ENCODE measurements around the gene BRD3.
"Not testable (repeated sequence)": the region's sequence is repeated elsewhere in the genome, so short reads cannot be mapped to it uniquely, and the experiment has no call there.

Gene BRD3

DNA sequence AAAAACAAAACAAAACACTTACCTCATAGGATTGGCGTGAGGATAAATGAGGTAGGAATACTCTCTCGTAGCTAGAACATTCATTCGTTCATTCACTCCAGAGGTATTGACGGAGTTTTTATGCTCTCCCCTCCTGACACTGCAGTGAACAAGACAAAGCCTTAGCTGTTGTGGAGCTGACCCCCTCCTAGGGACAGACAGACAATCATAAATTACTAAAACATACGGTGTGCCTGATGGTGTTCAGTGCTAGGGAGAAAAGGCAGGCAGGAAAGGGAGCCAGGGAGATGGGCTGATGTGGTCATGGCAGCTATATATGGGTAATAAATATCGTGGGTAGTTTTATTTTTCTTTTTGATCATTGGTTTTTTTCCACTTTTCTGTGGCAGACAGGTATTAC lies 5.7 kb upstream of the BRD3 start:
- TF ChIP-seq, protein P1, sequence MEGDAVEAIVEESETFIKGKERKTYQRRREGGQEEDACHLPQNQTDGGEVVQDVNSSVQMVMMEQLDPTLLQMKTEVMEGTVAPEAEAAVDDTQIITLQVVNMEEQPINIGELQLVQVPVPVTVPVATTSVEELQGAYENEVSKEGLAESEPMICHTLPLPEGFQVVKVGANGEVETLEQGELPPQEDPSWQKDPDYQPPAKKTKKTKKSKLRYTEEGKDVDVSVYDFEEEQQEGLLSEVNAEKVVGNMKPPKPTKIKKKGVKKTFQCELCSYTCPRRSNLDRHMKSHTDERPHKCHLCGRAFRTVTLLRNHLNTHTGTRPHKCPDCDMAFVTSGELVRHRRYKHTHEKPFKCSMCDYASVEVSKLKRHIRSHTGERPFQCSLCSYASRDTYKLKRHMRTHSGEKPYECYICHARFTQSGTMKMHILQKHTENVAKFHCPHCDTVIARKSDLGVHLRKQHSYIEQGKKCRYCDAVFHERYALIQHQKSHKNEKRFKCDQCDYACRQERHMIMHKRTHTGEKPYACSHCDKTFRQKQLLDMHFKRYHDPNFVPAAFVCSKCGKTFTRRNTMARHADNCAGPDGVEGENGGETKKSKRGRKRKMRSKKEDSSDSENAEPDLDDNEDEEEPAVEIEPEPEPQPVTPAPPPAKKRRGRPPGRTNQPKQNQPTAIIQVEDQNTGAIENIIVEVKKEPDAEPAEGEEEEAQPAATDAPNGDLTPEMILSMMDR (IDR thresholded peaks at IDR 0.05; ENCODE audit: low read depth, low read length, missing control alignments), result no peak
- in situ Hi-C loops (cut with HindIII; ENCODE audit: low sequenced_read_pairs), result no loop called here
- H3K4me3 ChIP-seq (ENCODE audit: low read depth, low read length), result no peak overlapping the region
- DNase-seq (ENCODE audit: low read depth), result no peak

DNA sequence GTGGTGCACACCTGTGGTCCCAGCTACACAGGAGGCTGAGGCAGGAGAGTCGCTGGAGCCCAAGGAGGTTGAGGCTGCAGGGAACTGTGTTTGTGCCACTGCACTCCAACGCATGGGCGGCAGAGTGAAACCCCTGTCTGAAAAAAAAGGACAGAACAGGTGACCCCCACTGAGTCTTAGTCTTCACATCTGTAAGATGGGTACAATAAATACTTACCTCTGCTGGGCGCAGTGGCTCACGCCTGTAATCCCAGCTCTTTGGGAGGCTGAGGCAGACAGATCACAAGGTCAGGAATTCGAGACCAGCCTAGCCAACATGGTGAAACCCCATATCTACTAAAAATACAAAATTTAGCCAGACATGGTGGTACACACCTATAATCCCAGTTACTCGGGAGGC lies 4.9 kb upstream of the BRD3 start:
- DNase-seq (ENCODE audit: low read depth); in situ Hi-C loops (cut with HindIII; ENCODE audit: low sequenced_read_pairs); H3K4me3 ChIP-seq (ENCODE audit: low read depth, low read length): not testable (repeated sequence)

DNA sequence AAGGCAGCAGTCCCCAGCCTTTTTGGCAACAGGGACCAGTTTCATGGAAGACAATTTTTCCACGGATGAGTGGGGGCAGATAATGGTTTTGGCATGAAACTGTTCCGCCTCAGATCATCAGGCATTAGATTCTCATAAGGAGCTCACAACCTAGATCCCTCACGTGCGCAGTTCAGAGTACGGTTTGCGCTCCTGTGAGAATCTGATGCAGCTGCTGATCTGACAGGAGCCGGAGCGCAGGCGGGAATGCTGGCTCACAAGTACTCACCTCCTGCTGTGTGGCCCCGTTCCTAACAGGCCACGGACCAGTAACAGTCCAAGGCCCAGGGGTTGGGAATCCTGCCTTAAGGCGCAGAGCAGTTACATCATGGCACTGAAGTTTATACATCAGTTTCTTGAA lies 3.3 kb upstream of the BRD3 start:
- TF ChIP-seq, protein P1 (IDR thresholded peaks at IDR 0.05; ENCODE audit: low read depth, low read length, missing control alignments), result no peak
- DNase-seq (ENCODE audit: low read depth), result no peak
- H3K4me3 ChIP-seq (ENCODE audit: low read depth, low read length), result no peak overlapping the region
- in situ Hi-C loops (cut with HindIII; ENCODE audit: low sequenced_read_pairs), result no loop called here

DNA sequence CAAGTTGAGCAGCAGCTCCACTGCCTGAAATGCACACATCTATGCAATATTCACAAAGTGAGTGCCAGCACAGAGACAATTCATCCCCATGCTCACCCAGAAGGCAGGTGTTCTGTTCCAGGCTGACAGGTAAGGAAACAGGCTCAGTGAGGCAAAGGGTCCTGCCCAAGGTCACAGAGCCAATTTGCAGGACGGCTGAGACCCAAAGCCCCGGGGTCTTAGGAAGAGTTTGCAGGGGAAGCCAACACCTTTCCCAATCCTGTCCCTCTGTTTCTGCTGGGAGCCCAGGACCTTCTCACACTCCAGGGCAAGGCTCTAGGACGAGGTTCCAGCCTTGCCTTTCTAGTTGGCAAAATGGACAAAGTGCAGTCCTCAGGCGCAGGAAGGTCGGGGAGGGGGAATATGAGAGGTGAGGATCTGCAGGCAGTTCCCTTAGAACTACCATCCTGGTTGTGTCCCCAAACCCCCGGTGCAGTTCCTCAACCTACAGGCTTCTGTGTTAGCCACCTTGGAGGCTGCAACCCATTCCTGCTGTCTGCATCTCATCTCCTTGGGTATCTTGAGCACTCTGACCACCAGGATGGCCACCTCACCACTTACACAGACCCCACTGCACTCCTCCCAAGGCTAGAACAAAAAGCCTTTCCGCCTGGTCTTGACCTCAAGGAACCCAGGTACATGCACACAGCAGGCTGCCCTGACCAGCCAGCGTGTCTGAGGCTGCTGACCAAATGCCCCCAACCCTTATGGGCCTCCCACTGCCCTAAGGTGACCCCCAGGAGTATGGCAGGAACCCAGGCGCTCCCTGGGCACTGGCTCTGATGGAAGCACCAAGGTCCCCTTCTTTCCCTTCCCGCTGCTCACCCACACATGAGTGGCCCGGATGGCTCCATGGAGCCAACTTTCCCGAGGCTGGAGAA lies 1.9 kb upstream of the BRD3 start:
- no peak for DNase-seq (ENCODE audit: low read depth)
- no peak overlapping the region for H3K4me3 ChIP-seq (ENCODE audit: low read depth, low read length)
- in situ Hi-C loops (cut with HindIII; ENCODE audit: low sequenced_read_pairs), result no loop called here
- TF ChIP-seq, protein P1 (IDR thresholded peaks at IDR 0.05; ENCODE audit: low read depth, low read length, missing control alignments), result no peak

DNA sequence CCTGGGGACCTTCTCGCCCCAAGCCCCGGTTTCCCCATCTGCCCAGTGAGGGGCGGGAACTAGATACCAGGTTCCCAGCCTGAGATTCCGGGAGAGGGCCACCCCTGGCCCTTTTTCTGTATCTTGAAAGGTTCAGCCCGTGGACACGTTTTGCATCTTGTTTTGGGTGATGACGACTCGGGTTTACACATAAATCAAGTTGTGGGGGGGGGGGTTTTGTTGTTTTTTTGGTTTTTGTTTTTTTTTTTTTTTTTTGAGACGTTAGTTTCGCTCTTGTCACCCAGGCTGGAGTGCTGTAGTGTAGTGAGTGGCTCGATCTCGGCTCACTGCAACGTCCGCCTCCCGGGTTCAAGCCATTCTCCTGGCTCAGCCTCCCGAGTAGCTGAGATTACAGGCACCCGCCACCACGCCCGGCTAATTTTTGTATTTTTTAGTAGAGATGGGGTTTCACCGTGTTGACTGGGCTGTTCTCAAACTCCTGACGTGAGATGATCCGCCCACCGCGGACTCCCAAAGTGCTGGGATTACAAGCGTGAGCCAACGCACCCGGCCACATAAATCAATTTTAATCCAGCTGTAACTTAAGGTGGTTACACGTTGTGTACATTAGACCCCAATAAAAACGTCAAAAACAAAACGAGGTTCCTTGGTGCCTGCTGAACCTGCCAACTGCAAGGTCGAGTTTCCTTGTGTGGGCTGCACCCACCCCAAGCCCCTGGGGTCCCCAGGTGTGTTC lies 1.1 kb upstream of the BRD3 start:
- in situ Hi-C loops (cut with HindIII; ENCODE audit: low sequenced_read_pairs), result no loop called here
- peak overlapping the region; percentile 58 for H3K4me3 ChIP-seq (ENCODE audit: low read depth, low read length)
- TF ChIP-seq, protein P1 (IDR thresholded peaks at IDR 0.05; ENCODE audit: low read depth, low read length, missing control alignments), result no peak
- DNase-seq (ENCODE audit: low read depth), result no peak

DNA sequence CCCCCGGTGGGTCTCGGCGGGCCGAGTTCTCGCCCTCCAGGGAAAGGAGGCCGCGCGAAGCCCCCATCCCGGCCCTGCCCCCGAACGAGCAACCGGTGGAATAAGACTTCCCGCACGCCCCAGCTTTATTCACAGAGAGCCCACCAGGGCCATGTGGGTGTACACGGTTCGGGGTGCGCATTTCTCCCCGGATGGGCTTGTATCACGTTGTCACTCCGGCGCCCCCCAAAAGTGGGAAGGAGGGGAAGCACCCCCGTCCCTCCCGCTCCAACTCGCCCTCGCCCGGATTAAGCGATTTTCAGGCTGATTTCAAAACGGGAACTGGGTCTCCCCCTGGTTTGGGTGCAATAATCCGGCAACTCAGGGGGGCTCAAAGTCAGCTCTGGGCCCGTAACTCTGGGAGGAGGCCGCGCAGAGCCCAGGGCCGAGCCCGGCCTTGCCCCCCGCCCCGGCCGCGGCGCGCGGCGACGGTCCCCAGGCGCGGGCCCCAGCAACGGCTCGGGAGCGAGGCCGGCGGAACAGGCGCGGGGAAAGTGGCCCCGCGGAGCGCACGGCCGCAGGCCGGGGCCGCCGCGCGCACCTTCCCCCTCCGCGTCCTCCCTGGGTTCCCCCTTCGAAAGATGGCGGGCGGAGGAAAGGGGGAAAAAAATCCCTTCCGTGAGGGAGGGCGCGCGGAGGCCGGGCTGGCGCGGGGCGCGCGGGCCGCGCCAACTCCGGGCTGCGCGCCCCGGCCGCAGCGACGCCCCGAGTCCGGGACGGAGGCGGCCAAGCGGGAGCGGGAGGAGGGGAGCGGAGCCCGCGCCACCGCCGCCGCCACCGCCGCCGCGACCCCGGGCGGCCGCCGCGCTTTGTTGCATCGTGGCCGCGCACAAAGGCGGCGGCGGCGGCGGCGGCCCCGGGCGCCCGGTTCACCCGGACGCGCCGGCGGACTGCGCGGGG lies 644 bp downstream of the BRD3 start:
- in situ Hi-C loops (cut with HindIII; ENCODE audit: low sequenced_read_pairs), result no loop called here
- TF ChIP-seq, protein P1 (IDR thresholded peaks at IDR 0.05; ENCODE audit: low read depth, low read length, missing control alignments), result no peak
- DNase-seq (ENCODE audit: low read depth), result no peak
- peak overlapping the region; percentile 84 for H3K4me3 ChIP-seq (ENCODE audit: low read depth, low read length)

Data from astrocyte of the cerebellum (primary cell).